C4-2B (cell line): ENCODE data around the gene AKAP9.

Source experiments
- H3K27ac ChIP-seq: fragments of 450-650 bp; 2 replicates; pipeline ENCODE4 v1.5.1; 2017
- ZFX ChIP-seq: fragments of 450-650 bp; IDR thresholded peaks from 2 replicates; pipeline ENCODE4 v1.6.1; 2017
- TF ChIP-seq, protein P1 (sequence below): fragments of 450-650 bp; conservative IDR thresholded peaks from 2 replicates; pipeline ENCODE4 v1.5.1; 2017; ENCODE audit warnings: mild to moderate bottlenecking

Gene AKAP9

DNA sequence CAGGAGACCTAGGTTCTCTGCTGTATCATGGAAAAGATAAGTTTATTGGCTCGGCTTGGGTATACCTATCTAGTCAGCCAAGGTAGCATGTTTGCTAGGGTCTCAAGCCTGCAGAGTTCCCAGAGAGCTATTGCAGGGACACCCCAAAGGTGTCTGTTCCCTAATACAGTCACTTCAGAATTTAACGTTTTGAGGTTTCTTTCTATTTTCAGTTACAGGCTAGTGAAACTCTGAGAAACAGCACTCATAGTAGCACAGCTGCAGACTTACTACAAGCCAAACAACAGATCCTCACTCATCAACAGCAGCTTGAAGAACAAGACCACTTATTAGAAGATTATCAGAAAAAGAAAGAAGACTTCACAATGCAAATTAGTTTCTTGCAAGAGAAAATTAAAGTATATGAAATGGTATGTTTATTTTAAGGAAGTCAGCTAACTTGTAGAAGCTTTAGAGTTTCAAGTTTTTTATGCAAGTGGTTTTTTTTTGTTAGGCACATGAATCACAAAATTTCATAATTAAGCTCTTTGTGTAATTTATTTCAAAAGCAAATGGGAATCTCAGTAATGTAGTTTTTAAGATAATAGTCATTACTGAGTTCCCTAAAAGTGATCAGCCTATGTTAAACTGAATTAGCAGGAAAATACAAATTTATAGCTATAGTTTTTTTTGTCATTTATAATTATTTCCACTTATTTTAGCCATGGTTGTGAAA, 54.9 kb downstream of the AKAP9 start:
- no peak overlapping the region for H3K27ac ChIP-seq
- TF ChIP-seq, protein P1, sequence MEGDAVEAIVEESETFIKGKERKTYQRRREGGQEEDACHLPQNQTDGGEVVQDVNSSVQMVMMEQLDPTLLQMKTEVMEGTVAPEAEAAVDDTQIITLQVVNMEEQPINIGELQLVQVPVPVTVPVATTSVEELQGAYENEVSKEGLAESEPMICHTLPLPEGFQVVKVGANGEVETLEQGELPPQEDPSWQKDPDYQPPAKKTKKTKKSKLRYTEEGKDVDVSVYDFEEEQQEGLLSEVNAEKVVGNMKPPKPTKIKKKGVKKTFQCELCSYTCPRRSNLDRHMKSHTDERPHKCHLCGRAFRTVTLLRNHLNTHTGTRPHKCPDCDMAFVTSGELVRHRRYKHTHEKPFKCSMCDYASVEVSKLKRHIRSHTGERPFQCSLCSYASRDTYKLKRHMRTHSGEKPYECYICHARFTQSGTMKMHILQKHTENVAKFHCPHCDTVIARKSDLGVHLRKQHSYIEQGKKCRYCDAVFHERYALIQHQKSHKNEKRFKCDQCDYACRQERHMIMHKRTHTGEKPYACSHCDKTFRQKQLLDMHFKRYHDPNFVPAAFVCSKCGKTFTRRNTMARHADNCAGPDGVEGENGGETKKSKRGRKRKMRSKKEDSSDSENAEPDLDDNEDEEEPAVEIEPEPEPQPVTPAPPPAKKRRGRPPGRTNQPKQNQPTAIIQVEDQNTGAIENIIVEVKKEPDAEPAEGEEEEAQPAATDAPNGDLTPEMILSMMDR: no peak

DNA sequence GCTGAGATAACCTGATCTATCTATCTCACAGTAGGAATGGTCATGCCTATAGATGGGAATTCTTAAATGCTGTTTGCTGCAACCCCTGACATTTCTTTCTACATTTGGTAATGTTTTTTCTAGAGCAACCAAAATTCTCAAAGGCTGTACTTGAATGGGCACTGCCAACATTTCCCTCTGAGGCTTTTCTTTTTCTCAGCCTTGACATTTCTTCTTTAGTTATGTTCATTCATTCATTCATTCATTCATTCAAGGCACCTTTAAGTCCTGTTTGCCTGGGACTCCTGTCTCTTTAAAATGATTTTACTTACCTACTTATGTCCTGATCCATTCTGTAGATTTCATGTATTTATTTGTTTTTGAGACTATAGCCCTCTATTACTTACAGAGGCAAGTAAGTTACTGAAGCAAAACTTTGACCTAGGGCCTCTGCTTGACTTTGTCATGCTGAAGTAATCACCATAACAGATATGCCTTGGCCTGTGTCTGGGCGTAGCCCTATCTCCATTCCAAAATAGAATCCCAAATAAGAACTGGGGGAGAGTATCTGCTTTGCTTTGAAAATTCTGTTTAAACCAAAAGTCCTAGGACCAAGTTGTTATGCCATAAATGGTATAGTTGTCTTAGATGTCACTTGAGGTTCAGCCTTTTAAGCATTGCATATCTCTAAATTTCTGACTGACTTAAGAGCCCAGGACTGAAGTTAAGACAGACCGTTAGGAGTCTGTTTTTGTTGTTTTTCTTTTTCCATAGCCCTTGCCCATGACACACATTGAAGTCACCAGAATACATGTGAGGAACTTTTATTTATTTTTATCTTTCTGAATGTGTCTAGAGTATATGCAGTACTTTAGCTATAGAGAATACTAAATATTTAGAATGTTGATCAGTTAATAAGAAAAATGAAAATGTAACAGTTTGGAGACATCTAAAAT, 59.2 kb downstream of the AKAP9 start:
- no peak overlapping the region for H3K27ac ChIP-seq
- TF ChIP-seq, protein P1: no peak
- TF ChIP-seq ZFX: no peak

DNA sequence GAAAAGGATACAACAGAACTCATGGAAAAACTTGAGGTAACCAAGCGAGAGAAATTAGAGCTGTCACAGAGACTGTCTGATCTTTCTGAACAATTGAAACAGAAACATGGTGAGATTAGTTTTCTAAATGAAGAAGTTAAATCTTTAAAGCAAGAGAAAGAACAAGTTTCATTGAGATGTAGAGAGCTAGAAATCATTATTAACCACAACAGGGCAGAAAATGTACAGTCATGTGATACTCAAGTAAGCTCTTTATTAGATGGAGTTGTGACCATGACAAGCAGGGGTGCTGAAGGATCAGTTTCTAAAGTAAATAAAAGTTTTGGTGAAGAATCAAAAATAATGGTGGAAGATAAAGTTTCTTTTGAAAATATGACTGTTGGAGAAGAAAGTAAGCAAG, 62.1 kb downstream of the AKAP9 start:
- no peak overlapping the region for H3K27ac ChIP-seq
- TF ChIP-seq, protein P1: no peak
- TF ChIP-seq ZFX: no peak

DNA sequence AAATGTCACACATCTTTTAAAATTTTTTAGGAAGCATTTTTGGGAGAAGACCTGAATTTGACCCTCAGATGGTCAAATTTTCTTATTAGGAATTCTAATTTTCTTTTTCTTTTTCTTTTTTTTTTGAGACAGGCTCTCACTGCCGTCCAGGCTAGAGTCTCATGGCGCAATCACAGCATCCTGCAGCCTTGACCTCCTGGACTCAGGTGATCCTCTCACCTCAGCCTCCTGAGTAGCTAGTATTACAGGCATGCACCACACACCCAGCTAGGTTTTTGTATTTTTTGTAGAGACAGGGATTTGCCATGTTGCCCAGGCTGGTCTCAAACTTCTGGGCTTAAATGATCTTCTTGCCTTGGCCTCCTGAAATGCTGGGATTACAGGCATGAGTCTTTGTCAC, 65.4 kb downstream of the AKAP9 start:
- H3K27ac ChIP-seq: no peak overlapping the region
- no peak for TF ChIP-seq ZFX
- TF ChIP-seq, protein P1: no peak

DNA sequence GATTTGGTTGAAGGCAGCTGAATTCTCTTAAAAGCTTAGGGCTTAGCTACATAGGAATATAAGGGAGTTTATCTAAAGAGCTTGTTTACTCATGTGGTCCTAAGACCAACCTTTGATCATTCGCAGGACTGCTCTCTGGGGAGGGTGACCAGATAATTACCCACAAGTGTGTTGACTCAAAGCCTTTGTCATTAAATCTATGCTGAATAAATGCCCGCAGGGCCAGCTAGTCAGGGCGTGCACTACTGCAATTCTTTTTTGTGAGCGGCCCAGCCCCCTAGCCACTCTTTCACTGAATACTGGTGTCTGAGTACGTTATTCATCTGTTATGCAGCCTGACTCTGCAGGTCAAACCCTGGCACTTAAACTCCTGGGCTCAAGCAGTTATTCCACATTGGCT, 69.6 kb downstream of the AKAP9 start:
- H3K27ac ChIP-seq: no peak overlapping the region
- TF ChIP-seq, protein P1: no peak
- TF ChIP-seq ZFX: no peak

DNA sequence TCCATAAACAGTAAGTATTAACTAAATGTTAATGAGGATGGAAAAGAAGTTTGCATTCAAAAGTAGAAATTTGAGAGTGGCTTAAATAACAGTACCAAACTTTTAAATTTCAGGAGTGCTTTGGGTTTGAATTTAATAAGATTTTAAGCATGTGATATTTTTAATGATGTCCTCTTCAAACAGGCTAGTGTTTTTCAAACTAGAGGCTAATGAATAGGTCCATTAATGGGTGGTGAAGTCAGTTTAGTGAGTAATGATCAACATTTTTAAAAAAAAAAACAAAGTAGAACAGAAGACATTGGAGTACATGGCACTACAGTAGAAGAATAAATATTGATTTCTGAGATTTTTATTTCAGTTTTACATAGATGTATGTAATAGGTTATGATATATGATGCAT, 72.9 kb downstream of the AKAP9 start:
- TF ChIP-seq ZFX: no peak
- TF ChIP-seq, protein P1: no peak
- no peak overlapping the region for H3K27ac ChIP-seq

DNA sequence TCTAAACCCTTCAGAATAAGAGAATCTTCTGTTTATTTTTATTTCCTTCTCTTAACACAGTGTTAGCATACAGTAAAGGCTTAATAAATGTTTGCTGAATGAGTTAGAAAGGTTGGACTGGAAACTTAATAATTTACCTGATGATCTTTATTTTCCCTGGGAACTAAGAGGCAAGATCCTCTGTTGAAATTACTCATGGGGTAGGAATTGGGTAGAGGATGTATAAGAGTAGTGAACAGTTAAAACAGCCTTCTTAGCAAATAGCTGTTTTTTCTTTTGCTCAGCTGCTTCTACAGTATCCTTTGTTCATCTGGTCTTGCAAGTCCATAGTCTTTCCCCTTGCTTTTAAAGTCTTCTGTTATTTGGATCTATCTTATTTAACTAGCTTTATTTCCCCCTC, 80.0 kb downstream of the AKAP9 start:
- no peak overlapping the region for H3K27ac ChIP-seq
- no peak for TF ChIP-seq ZFX
- TF ChIP-seq, protein P1: no peak
